HG03354 (cell line): ENCODE results near the gene IGF2R.
"Not testable (repeated sequence)": the region's sequence is repeated elsewhere in the genome, so short reads cannot be mapped to it uniquely, and the experiment has no call there.

ENCODE experiments used
- ATAC-seq: cut with Tn5 transposase; IDR thresholded peaks from one replicate; pipeline ENCODE4 v1.9.1; 2021; ENCODE audit warnings: mild to moderate bottlenecking; ENCODE audit not compliant: unreplicated experiment, poor library complexity, severe bottlenecking

IGF2R gene

DNA sequence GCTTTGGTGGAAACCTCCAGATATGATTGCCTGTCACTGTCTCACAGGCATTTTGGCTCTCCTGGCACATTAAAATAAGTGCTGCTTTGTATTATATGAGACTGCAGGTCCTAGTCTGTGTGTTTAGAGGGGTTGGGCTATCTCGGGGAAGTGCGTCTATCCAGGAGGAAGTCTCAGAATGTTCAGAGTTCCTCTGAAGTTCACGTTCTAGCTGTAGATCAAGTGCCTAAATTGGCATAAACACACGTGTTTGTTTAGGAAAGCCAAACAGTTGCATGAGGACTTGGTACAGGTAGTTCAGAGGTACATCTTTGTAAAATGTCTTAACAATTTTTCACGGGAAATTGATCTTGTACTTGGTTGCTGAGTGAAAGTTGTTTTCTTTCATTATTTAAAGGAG, 116.3 kb downstream of the IGF2R start:
- ATAC-seq: no peak

DNA sequence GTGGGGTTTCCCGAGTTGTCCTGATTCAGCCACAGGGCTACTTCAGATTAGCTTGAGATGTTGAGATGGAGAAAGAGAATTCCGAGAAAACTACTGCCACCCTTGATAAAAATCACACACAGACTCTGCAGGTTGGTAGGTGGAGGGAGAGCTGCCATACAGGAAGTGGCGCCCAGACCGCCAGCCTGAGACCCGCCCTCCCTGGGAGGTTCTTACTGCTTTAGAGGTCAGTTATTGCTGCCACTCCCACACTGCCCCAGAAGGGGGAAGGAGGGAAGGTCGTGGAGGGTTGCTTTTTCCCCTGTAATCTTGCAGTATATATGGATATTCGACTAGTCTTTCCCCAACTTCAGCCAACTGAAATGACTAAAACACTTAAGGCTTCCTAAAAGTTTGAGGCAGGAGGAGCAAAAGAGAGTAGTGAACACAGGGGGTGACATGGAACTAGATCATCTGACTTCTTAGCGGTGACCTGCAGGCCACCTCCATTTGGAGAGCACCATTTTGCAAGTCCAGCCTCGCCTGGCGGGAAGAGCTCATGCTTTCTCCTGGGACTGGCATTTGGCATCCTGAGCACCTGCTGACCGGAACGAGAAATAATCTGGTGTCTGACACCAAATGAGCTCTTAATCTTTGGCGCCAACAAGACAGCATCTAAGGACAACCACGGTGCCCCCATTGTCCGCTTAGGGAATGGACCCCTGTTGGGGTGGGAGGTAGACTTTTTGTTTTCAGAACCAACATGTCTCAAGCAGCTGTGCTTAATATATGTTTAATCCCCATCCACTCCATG, 117.0 kb downstream of the IGF2R start:
- ATAC-seq: no peak

DNA sequence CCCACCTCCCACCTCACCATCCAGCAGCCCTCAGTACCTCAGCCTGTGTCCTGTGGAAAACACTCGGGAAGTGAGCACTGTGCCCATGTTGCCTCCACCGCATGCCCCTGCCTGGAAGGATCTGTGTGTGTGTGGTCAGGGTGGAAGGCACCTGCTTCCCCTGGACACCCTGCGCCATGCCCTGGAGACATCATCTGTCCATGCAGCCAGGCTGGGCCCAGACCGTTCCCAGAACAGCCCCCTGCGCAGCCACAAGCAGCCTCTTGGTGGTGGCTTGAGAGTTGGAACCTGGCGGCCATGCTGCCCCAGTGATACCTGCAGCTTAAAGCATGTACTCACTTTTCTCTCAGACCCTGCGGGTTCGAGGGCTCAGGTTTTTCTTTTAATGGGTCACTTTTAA, 117.9 kb downstream of the IGF2R start:
- no peak for ATAC-seq

DNA sequence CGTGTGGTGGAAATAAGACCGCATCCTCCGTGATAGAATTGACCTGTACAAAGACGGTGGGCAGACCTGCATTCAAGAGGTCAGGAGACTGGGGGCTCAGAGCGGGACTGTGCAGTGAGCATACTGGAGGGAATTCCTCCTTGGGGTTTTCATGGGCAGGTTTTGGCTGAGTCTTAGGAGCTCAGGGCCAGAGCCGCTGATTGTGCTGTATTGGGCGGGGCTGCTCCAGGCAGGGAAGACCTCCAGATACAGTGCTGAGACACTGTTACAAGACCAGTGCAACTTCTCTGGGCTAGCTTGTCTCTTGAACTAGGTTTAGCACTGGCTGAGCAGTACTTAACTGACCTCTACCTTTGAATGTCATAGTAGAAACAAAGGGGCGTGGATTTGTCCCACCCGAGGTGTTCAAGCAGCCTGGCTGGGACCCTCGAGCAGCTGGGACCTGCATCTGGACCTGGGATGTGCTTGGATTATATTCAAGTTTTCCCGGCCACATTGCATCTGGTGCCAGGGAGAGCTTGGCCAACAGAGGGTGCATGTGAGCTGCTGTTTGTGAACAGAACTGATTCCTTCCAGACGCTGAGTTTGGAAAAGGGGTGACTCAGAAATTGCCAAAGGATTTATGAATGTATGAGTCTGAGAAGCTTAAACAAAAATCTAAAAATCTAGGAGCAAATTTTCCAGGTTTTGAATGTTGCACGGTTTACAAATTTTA, 119.3 kb downstream of the IGF2R start:
- ATAC-seq: no peak

DNA sequence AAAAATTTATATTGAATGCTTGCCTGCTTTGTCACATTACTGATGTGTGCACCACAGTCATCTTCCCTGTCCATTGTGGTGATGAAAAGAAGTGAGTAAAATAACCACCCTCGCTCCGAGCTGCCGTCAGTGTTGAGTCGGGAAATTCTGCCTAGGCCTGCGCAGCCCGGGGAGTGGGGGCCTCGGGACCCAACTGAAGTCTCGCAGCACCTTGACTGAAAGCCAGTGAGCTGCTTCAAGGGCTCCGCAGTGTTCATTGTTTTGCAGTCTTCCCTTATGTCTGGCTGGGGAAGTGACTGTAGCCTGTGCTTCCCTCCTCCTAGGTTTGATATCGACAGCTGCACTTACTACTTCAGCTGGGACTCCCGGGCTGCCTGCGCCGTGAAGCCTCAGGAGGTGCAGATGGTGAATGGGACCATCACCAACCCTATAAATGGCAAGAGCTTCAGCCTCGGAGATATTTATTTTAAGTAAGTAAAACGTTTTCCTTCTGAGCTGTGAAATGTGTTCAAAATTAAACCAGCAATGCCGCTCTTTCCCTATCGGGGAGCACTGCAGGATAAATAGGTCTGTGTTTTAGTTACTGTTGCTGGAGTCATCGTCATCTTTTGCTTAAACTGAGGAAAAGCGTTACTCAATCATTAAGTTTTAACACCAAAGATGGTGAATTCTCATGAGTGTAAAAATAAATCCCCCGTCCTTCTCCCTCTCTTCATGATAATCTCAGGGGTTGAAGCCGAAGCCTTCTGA, 120.1 kb downstream of the IGF2R start:
- ATAC-seq: no peak

DNA sequence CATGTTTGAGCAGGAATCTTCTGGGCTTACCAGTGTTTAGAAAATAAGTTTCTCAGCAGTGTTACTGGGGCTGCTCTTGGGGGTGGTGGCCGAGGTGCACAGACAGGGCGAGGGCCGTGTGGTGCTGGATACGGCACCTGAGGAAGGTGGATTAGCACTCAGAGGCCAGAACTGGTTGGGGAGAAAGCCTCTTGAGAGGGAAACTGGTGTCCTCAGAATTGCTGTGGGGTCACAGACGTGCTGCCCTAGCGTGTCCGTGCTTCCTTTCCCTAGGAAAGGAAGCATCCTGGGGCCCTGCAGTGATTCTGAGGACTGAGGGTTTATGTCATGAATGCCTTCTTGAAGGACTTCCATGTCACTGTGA, 120.6 kb downstream of the IGF2R start:
- no peak for ATAC-seq

DNA sequence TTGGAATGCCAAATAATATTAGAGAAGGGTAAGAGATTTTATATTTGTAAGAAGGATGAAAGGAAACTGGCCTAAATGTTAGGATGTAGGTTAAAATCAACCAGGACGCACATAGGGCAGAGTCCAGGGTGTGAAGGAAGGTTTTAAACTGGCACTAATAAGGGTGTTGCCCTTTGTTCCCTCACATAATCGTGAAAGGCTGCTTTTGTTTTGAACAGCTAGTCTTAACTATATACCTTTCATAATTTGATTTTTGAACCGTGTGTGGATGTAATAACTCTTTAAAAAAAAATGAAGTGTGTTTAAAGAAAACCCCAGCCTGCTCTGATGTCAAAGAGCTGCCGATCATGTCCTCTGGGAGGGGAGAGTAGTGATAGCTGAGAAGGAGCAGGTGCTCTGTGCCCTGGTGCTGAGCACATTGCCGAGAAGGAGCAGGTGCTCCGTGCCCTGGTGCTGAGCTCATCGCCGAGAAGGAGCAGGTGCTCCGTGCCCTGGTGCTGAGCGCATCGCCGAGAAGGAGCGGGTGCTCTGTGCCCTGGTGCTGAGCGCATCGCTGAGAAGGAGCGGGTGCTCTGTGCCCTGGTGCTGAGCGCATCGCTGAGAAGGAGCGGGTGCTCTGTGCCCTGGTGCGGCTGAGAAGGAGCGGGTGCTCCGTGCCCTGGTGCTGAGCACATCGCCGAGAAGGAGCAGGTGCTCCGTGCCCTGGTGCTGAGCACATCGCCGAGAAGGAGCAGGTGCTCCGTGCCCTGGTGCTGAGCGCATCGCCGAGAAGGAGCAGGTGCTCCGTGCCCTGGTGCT, 121.8 kb downstream of the IGF2R start:
- not testable (repeated sequence) for ATAC-seq

DNA sequence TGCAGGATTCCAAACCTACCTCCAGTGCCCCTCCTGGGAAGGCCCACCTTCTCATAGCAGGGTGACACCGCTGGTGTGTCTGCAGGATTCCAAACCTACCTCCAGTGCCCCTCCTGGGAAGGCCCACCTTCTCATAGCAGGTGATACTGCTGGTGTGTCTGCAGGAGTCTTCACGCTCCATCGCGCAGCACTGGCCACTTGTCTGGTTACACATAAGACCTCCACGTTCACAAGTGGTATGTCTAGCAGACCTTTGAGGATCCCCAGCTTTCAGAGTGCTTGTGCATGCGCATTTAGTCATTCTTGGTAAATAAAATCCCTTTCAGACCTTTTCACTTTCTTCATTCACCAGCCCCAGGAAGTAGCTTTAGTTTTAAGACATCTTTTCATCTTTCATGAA, 123.3 kb downstream of the IGF2R start:
- not testable (repeated sequence) for ATAC-seq

DNA sequence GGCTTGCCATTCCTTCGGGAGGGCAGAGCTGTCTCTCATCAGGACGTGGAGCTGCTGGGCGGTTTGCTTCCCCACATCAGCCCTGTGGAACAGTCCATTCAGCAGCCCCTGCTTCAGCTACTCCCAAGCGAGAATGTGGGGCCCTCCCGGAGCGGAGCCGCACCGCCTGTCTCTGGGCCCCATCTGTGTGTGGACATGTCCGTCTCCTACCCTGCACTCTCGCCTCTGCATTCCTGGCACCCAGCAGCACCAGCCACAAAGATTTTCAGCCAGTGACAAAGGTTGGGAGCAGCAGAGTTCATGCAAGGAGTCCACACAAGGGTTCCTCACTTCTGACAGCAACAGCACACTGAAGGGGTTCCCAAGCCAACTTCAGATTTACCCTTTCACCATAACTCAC, 123.7 kb downstream of the IGF2R start:
- ATAC-seq: no peak

DNA sequence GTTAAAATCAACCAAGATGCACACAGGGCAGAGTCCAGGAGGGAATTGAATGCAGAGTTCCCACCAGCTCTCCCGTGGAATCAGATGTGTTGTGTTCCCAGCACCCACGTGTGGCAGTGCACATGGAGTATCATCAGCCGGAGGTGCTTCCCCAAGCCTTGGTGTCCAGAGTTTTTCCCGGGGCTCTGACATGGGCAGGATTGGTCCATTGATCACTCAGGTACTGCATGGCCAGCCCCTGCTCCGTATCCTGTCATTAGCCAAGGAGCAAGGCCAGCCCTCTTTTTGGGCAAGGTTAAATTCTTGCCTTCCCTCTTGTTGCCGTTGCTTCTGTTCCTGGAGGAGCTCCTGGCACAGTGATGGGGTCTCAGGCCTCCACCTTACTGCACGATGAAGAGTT, 124.2 kb downstream of the IGF2R start:
- no peak for ATAC-seq

DNA sequence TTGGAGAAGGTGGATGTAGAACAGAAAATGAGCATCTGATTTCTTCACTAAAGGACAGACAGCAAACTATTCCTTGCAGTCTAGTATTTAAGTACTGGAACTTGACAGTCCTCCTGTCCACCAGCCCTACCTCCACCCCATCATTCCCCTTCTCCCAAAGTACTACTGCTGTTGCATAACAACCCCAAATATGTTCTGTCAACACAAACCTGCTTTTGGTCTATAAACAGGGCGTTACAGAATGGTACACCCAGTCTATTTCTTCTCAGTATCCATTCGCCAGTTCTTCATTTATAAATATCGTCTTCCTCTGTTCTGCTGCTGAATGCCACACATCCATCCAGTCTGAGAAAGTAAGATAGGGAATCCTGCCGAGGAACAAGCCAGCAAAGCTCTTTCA, 125.1 kb downstream of the IGF2R start:
- no peak for ATAC-seq

DNA sequence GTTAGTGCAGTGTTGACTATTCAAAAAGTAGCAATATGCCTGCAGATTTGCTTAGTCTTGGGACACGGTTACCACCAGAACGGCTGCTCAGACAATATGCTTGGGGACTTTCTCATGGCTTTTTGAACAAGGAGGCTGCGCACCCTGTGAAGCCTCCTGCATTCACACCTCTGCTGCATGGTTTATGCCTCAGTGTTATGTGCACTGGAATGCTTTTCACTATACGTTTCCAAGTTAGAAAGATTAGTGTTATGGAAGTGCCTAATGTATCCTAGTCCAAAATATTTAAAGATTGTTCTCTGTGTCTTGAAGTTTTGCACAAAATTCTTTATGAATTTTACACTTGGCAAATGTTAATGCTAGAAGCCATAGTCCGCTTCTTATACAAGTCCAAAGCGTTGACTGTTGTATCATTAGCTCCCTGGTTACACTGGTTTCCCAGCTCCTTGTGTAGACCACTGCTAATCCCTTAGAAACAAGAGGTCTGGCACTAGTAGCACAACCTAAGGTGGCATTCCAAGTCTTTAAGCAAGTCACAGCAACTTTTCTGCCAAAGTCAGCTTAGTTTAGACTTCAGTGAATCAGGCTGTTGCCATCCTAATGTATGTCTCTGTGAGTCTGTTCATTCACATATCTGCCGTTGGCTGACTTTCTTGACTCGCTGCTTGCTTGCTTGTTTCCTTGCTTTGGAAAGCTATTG, 126.4 kb downstream of the IGF2R start:
- no peak for ATAC-seq

DNA sequence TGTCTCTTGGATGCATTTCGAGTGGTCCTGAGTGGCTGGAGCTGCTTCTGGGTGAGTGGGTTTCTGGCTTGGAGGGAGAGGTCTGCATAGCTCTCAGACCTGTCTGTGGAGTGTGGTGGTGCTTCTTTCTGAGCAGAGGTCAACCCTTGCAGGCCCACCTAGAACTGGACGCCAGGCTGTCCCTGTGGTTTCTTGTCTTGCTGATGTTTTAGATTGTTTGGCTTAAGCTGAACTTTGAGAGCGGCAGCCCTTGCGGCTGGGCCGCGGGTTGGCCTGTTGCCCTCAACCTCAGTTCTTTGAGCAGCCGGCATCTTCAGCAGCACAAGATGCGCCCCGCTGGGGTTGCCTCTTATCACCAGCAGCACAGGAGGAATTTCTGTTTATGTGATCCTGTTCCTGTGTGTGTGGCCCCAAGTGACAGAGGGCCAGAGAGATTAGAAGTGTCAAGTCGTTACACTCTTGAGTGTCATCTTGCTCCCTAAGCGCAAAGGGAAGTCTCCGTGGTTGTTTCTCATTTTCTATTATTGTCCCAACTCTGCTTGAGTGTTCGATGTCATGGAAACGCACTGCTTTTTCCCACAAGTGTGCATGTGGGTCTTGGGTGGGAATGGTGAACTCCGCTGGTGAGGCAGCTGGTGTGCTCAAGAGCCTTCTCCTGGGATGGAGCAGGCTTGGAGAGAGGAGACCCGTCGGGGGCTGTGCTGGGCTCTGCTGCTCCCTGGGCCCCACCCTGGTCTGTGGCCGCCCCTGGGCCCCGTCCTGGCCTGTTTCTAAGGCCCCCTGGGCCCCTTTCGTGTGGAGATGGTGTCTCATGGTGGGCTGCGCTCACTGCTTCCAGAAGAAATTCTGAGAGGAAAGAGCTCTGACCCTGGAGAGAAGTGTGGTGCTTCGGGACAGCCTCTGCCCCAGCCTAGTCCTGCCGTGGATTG, 132.7 kb downstream of the IGF2R start:
- ATAC-seq: no peak

DNA sequence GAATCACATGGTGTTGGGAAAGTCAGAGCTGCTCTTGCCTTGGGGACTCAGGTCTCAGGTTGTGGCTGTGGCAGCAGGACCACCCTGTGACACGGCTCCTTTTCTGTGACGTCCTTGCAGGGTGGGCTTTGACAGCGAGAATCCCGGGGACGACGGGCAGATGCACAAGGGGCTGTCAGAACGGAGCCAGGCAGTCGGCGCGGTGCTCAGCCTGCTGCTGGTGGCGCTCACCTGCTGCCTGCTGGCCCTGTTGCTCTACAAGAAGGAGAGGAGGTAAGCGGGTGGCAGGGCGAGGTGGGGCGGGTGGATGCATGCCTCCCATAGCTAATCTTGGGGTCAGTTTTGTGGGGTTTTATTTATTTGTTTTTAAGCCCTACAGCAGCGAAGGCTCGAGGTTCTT, 133.5 kb downstream of the IGF2R start:
- ATAC-seq: no peak

DNA sequence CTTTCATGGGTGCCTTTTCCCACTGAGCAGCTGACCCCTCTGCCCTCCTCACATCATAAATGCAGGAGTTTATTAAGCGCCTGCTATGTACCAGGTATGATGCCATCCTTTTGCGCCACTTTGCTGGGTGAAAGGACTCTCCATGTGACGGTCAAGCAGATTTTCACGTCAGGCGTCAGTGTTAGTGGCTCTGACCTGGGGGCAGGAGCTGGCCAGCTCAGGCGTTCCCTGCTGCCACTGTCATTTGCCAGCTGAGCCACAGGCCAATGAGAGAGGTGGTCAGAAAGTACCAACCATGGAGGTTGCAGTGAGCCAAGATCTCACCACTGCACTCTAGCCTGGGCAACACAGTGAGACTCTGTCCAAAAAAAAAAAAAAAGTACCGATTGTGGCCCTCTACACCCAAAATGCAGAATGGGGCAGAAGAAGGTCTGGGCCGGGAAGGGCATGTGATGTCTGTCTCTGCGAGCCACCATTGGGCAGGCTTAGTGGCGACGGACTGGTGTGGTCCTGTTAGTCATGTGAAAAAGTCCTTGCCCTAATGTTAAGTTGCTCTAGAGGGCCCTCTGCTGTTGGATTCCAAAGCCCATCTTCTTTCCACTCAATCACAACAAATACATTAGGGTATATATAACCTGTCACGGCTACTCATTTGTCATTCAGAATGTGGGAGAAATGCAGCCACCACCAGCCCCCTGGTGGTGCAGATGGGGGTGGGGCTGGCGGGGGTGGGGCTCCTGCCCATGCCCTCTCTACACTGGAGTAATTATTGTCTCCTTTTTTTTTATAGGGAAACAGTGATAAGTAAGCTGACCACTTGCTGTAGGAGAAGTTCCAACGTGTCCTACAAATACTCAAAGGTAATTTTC, 134.3 kb downstream of the IGF2R start:
- no peak for ATAC-seq

DNA sequence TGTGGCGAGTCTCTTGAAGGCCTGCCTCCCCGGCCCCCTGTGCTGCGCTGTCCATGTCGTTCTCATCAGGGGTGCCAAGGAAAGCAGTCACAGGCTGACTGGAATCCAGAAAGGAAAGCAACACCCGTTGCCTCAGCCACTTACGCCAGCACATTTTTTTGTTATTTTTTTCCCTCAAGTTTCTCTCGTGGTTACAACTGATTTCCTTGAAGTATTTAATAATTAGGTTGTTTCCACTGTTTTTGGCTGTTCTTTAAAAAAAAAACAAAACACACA, 134.9 kb downstream of the IGF2R start:
- no peak for ATAC-seq

DNA sequence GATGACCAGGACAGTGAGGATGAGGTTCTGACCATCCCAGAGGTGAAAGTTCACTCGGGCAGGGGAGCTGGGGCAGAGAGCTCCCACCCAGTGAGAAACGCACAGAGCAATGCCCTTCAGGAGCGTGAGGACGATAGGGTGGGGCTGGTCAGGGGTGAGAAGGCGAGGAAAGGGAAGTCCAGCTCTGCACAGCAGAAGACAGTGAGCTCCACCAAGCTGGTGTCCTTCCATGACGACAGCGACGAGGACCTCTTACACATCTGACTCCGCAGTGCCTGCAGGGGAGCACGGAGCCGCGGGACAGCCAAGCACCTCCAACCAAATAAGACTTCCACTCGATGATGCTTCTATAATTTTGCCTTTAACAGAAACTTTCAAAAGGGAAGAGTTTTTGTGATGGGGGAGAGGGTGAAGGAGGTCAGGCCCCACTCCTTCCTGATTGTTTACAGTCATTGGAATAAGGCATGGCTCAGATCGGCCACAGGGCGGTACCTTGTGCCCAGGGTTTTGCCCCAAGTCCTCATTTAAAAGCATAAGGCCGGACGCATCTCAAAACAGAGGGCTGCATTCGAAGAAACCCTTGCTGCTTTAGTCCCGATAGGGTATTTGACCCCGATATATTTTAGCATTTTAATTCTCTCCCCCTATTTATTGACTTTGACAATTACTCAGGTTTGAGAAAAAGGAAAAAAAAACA, 136.1 kb downstream of the IGF2R start:
- no peak for ATAC-seq
